GM12801 (cell line): ENCODE measurements around the gene ADM2.

Experiments
- CTCF ChIP-seq: IDR thresholded peaks from one replicate; pipeline ENCODE4 v1.5.1; 2011; ENCODE audit warnings: control low read depth; ENCODE audit not compliant: insufficient read length; ENCODE audit errors: extremely low read depth

The ADM2 gene

GRCh38 chr22:50486561-50487289 is 5.4 kb downstream of the ADM2 start, which contains the start of gene MIOX:
Gene MIOX (plus strand): TSS chr22:50486859. CDS start chr22:50486898, 39 bp downstream.
- no peak for TF ChIP-seq CTCF

GRCh38 chr22:50487290-50488005 is 6.1 kb downstream of the ADM2 start:
- TF ChIP-seq CTCF, result no peak

GRCh38 chr22:50488006-50488677 is 6.8 kb downstream of the ADM2 start:
- no peak for TF ChIP-seq CTCF

- TF ChIP-seq CTCF, result no peak
These were observed 7.5 kb downstream of the ADM2 start for GRCh38 chr22:50488886-50489285.

GRCh38 chr22:50489363-50490243 is 8.3 kb downstream of the ADM2 start:
- no peak for TF ChIP-seq CTCF

- TF ChIP-seq CTCF, result no peak
These were observed 9.4 kb downstream of the ADM2 start for GRCh38 chr22:50490531-50491308.
